NCI-H2227 treated with DMSO at 0.1 percent for 48 hours (cell line): ENCODE measurements around the gene TBC1D21.

ENCODE experiments used
- DNase-seq: peaks from one replicate; lab custom pipeline; 2025; lab: John Stamatoyannopoulos, UW

TBC1D21 gene, protein sequence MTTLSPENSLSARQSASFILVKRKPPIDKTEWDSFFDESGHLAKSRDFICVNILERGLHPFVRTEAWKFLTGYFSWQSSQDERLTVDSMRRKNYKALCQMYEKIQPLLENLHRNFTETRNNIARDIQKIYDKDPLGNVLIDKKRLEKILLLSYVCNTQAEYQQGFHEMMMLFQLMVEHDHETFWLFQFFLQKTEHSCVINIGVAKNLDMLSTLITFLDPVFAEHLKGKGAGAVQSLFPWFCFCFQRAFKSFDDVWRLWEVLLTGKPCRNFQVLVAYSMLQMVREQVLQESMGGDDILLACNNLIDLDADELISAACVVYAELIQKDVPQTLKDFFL

GRCh38 chr15:73873456-73873855, at the start of gene TBC1D21:
Gene TBC1D21, plus strand, starts transcription at chr15:73873564. Its CDS starts 146 bp downstream, at chr15:73873710.
- no peak for DNase-seq

- no peak for DNase-seq
These were observed 46.6 kb upstream of the TBC1D21 start for GRCh38 chr15:73826711-73827251.

DNA sequence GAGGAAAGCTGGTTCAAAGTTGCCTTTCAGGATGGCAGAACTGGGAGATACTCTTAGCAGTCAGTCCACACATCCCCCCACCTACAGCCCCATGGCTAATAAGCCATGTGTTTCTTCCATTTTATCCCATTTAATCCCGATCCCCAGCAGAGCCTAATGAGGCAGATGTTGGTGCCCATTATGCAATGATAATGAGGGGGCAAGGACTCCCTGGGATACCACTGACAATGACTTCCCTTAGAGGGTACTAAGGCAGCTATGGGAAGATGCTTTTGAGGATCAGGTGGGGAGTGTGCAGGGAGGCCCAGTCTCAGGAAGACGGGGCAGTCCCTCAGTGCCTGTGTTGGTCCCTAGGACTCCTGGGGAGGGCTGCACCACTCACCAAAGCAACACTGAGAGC, 43.8 kb upstream of the TBC1D21 start:
- DNase-seq = no peak

- no peak for DNase-seq
These were observed 40.7 kb upstream of the TBC1D21 start for GRCh38 chr15:73832657-73833056.

- DNase-seq = no peak
These were observed 36.5 kb upstream of the TBC1D21 start for GRCh38 chr15:73836845-73837244.

DNA sequence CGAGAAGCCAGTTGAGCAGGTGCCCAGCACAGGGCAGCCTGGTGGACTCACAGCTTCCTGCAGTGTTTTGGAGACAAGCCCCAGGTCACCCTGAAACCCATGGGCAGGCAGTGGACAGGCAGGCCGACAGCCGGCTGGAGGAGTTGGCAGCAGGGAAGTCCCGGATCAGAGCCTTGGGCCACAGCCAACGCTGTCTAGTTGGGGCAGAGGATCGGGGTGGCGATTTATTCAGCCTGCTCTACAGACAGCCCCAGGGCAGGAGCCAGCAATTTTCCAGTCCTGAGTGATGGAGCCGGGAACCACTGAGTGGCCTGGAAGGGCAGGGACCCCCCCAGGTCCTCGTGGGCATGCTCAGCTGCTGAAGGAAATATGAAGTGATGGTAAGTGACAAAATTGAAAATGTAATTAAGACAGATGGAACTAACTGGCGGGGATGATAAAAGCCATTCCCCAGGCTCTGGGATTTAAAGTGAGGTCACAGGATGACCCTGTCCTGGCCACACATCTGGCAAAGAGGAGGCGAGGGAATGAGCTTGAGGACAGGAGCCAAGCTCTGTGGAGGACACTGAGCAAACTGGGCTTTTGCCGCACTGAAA, 34.4 kb upstream of the TBC1D21 start:
- DNase-seq = no peak

DNA sequence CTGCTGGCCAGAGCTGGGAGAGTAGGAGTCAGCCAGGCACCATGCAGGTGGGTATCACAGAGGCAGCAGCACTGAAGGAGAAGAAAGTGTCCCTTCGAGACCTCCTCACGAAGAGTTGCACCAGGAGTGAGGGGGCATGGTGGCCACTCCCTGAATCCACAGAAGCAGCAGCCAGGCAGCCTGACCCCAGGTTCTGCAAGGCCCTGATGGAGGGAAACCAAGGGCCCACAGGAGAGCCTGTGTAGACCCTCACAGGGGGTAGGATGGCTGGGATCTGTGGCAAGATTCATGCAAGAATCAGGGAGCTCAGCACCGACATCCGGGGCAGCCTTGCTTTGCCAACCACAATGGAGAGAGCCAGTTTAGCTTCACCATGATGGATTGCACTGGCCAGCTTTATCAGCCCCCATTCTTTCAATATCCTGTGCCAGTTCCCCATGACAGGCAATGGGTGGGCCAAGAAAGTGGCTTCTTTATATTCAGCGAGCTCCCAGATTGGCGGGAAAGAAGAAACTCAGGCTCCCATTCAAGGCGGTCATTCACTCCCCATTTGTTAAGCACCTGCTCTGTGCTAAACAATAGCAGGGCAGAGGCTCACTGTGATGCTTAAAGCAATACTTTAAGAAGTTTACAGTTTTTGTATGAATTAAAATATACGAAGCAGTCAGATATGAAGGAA, 33.5 kb upstream of the TBC1D21 start:
- no peak for DNase-seq

DNA sequence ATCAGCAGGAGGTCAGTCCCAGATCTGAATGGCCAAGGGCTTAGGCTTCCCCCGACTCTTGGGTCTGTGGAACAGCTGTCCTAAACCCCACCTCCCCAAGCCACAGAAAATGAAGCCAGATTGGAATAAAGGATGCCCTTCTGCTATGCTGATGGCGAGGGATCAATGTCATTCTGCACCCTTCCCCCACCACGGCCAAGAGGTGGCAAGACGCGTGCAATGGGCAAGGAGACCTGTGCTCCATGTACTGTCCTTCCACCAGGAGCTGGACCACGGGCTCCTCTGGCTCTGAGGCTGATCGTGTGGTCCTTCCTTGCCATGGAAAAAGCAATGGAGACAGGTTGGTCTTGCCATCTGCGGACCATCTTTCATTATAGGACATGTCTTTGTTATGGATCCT, 32.6 kb upstream of the TBC1D21 start:
- no peak for DNase-seq

DNA sequence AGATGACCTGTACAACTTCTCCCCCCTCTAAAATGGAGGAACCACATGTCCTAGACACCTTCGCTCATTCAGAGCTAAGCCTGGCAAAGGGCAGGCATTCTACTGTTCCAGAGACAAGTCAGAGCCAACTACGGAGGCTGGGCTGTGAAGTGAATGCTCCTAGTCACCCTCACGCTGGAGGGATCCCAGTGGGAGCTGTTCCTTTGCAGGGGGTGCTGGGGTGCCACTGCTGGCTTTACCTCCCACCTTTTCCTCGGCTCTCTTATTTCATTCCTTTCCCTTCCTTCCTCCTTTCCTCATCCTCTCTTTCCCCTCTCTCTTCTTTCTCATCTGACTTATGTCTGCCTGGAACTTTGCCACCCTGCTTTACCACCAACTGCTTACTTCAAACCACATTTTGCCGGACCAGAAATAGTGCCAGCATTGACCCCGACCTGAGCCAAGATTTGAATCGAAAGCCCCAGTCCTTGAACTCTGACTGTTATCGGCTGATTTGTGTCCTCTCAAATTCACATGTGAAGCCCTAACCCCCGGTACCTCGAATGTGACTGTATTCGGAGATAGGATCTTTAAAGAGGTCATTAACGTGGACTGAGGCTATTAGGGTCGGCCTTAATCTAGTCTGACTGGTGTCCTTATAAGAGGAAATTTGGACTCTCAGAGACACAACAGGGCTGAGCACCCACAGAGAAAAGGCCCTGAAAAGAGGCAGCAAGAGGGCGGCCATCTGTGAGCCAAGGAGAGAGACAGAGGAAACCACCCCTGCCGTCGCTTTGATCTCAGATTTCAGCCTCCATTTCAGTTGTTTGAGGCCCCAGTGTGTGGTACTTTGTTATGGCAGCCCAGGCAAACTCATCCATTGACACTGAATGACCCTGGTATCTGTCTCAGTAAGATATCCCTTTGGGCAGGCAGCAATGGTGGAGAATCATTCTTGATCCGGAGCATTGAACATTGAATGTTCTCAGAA, 31.3 kb upstream of the TBC1D21 start:
- DNase-seq = no peak

- DNase-seq = no peak
These were observed 29.6 kb upstream of the TBC1D21 start for GRCh38 chr15:73843787-73844186.

DNA sequence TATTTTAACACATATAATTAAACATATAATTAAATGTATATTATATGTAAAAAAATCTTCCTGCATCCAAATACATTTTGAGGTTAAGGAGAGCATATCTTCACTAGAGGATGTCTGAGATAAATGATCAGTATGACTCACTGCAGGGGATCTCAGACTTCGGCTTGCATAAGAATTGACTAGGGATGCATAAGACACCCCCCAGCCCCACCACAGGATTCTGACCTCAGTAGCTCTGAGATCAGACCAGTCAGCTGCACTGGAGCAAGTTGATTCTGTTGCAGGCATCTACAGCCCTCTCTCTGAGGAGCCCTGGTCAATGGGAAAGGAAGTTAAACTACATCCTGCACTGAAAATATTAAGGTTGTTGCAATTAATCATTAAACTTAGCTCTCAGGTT, 29.0 kb upstream of the TBC1D21 start:
- no peak for DNase-seq

- no peak for DNase-seq
These were observed 27.9 kb upstream of the TBC1D21 start for GRCh38 chr15:73845507-73845906.

- DNase-seq = no peak
These were observed 27.5 kb upstream of the TBC1D21 start for GRCh38 chr15:73845907-73846306.

DNA sequence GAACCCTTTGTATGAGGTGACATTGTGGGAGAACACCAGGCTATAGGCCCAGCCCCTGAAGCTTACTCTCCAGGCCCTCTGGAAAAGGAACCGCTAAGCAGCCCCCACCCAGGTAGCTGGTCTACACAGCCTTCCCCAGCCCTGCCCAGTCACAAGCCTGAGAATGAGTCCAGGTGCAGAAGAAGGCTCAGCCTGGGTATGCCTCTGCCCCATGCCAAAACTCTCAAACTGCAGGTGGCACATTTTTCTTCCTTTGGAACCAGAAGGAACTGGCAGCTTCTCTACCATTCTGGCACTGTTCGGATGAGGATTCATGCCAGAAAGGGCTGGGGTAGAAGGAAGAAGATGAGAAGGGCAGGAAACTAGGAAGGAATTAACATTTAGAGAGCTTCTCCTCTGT, 23.7 kb upstream of the TBC1D21 start:
- no peak for DNase-seq

DNA sequence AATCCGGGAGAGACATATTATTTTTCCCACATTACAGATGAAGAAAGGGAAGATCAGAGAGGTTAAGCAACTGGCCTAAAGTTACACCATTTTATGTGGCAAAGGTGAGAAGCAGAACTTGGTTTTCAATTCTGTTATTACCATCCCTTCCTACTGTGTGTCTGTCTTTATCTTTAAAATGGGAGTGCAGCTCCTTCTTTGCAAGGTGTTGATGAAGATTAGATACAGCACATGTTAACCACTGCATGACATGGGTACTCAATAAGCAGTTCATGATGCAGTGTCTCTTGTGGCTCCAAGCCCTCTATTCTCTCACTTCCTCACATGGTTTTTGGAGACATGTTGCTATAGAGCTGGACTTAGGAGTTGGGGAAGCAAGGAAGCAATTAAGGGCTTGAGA, 23.1 kb upstream of the TBC1D21 start:
- no peak for DNase-seq

- no peak for DNase-seq
These were observed 21.7 kb upstream of the TBC1D21 start for GRCh38 chr15:73851689-73852088.

DNA sequence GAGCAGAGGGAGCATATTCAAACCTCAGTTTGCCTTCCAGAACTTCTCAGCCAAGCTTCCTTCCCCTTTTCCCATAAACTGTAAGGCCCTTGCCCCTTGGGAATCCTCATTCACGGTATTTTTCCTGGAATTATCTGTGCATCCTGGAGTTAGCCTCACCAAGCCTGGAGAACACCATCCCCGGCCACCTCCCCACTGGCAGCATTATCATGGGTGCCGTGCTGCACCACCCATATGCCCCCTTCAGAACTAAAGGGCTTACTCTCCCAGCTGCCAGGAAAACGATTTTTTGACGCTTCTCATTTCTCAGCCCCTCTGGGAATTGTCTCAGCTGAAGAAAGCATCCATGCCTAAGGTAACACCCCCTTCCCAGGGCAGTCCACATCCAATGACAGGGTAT, 20.9 kb upstream of the TBC1D21 start:
- DNase-seq = no peak

- DNase-seq = no peak
These were observed 19.1 kb upstream of the TBC1D21 start for GRCh38 chr15:73854265-73854664.

GRCh38 chr15:73856458-73857192, 16.7 kb upstream of the TBC1D21 start:
- no peak for DNase-seq

DNA sequence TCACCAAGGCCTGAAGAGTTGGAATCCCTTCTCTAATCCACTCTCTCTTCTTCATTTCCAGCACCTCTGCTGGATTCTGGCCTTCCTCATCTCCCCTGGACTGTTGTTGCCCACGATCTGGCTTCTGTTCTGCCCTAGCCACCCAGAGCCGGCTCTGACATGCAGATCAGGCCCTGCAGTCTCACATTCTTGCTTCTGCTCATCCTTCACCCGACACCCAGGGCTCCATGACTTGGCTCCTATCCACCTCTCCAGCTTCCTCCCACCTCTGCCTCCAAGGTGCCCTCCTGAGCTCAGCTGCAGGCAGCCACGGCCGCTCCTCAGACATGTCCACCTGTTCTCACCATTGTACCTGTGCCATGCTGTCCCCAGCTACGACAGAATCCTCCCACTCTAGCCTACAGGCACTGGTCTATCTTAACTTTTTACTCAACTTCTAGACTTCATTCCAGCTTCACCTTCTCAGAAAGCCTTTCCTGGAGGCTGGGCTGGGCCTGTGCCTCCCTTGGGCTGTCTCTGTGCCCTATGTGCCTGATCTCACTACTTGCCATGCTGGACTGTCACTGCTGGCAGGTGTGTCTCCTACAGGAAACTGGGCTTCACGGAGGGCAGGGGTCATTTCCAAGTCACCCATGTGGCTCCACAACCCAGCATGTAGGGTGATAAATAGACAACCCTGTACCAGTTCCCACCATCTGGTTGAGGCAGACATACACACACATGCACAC, 16.0 kb upstream of the TBC1D21 start:
- no peak for DNase-seq
